CD14-positive monocyte (primary cell): Measurements from ENCODE around the gene CACNB4. TPM values are rescaled to one million over a fixed set of nuclear protein-coding genes. Genes with fewer than 3 reads are reported as not detected.
"Not testable (repeated sequence)": the region's sequence is repeated elsewhere in the genome, so short reads cannot be mapped to it uniquely, and the experiment has no call there.

Experiments used
- DNase-seq, 3 donors: peaks; one replicate each; pipeline ENCODE4 v3.0.0-alpha.2; 2011 to 2022
- H2AFZ ChIP-seq: 2 replicates; pipeline ENCODE4 v1.6.0; 2012; ENCODE audit warnings: mild to moderate bottlenecking, low read depth, low read length, inconsistent platforms; ENCODE audit not compliant: insufficient read depth, poor library complexity, severe bottlenecking
- H3K27ac ChIP-seq, 2 donors: 1 replicate in 1 of 2; 2 replicates in 1 of 2; pipeline ENCODE4 v1.5.1; 2012 to 2013; ENCODE audit warnings: low read length in 2 of 2, control low read depth in 1 of 2, inconsistent platforms in 1 of 2, low read depth in 1 of 2, mild to moderate bottlenecking in 1 of 2
- H3K27me3 ChIP-seq, 2 donors: one replicate each; pipeline versions ENCODE4 v1.6.0 to v1.6.1; 2011 to 2013; ENCODE audit warnings: low read length in 2 of 2; ENCODE audit not compliant: control insufficient read depth in 2 of 2, insufficient read depth in 2 of 2
- H3K36me3 ChIP-seq, 2 donors: replicated peaks in 1 of 2; 1 replicate in 1 of 2; 2 replicates in 1 of 2; pipeline versions ENCODE4 v1.5.1 to v1.6.1; 2012 to 2013; ENCODE audit warnings: low read length in 2 of 2, control low read depth in 1 of 2, inconsistent platforms in 1 of 2, mild to moderate bottlenecking in 1 of 2; ENCODE audit not compliant: insufficient read depth in 2 of 2, control insufficient read depth in 1 of 2
- H3K4me1 ChIP-seq, 2 donors: 1 replicate in 1 of 2; 2 replicates in 1 of 2; pipeline versions ENCODE4 v1.5.1 to v1.6.1; 2012 to 2013; ENCODE audit warnings: low read length in 2 of 2, control low read depth in 1 of 2, inconsistent platforms in 1 of 2, mild to moderate bottlenecking in 1 of 2, moderate library complexity in 1 of 2; ENCODE audit not compliant: insufficient read depth in 2 of 2, control insufficient read depth in 1 of 2
- H3K4me2 ChIP-seq: replicated peaks from 2 replicates; pipeline ENCODE3; 2012; ENCODE audit warnings: low read length, moderate library complexity, mild to moderate bottlenecking; ENCODE audit not compliant: poor library complexity, severe bottlenecking; ENCODE audit errors: extremely low read depth
- H3K4me3 ChIP-seq, 3 experiments: fragments of 200-600 bp in 1 of 3; sonication (generic) in 1 of 3; replicated peaks in 1 of 3; 1 replicate in 2 of 3; 2 replicates in 1 of 3; pipeline ENCODE4 v1.5.1; 2011 to 2013; ENCODE audit warnings: low read length in 3 of 3, mild to moderate bottlenecking in 3 of 3, control low read depth in 2 of 3, low read depth in 2 of 3, inconsistent platforms in 1 of 3, moderate library complexity in 1 of 3
- H3K79me2 ChIP-seq: 2 replicates; pipeline ENCODE4 v1.6.0; 2012; ENCODE audit warnings: mild to moderate bottlenecking, control low read depth, inconsistent platforms, low read length, moderate library complexity; ENCODE audit not compliant: insufficient read depth
- H3K9ac ChIP-seq: 2 replicates; pipeline ENCODE4 v1.6.0; 2017; ENCODE audit warnings: low read length, mild to moderate bottlenecking; ENCODE audit not compliant: insufficient read depth, poor library complexity, severe bottlenecking
- H3K9me3 ChIP-seq, 2 donors: replicated peaks in 1 of 2; 1 replicate in 1 of 2; 2 replicates in 1 of 2; pipeline versions ENCODE4 v1.5.1 to v1.6.1; 2012 to 2013; ENCODE audit warnings: low read length in 2 of 2, control low read depth in 1 of 2; ENCODE audit not compliant: control insufficient read depth in 1 of 2, insufficient read depth in 1 of 2
- H4K20me1 ChIP-seq: 2 replicates; pipeline ENCODE4 v1.6.0; 2012; ENCODE audit warnings: mild to moderate bottlenecking, low read length, control low read depth, moderate library complexity; ENCODE audit not compliant: insufficient read depth
- H3K27ac Mint-ChIP-seq, 7 donors: one replicate each; pipeline ENCODE4 v1.8.0; 2020; ENCODE audit warnings: mild to moderate bottlenecking in 7 of 7, mixed read lengths in 7 of 7, moderate library complexity in 6 of 7, inconsistent platforms in 2 of 7
- H3K27me3 Mint-ChIP-seq, 3 donors: one replicate each; pipeline ENCODE4 v1.8.0; 2021 to 2022; ENCODE audit warnings: low read depth in 3 of 3, mild to moderate bottlenecking in 3 of 3, mixed read lengths in 3 of 3, moderate library complexity in 3 of 3, inconsistent platforms in 1 of 3
- H3K36me3 Mint-ChIP-seq, 2 donors: one replicate each; pipeline ENCODE4 v1.8.0; 2020; ENCODE audit warnings: mixed read lengths in 2 of 2, inconsistent platforms in 1 of 2, mild to moderate bottlenecking in 1 of 2
- H3K4me1 Mint-ChIP-seq: one replicate; pipeline ENCODE4 v1.8.0; 2020; ENCODE audit warnings: mild to moderate bottlenecking, mixed read lengths
- H3K4me3 Mint-ChIP-seq, 2 donors: one replicate each; pipeline ENCODE4 v1.8.0; 2020; ENCODE audit warnings: mild to moderate bottlenecking in 2 of 2, mixed read lengths in 2 of 2, moderate library complexity in 1 of 2
- H3K9me3 Mint-ChIP-seq, 7 donors: one replicate each; pipeline ENCODE4 v1.8.0; 2020 to 2022; ENCODE audit warnings: mixed read lengths in 7 of 7, mild to moderate bottlenecking in 6 of 7, moderate library complexity in 6 of 7, inconsistent platforms in 2 of 7
- WGBS: methylation state at CpG from one replicate; pipeline ENCODE4 v1.1.5; 2013; ENCODE audit warnings: missing lambda C conversion rate; ENCODE audit not compliant: insufficient coverage; 5-methylcytosine and 5-hydroxymethylcytosine counted together
- intact Hi-C, 2 donors: fragments of 100-400 bp; cut with micrococcal nuclease; formaldehyde crosslinking; loops; one replicate each; pipeline versions ENCODE4 v1.15.0 to v1.15.1; 2023
- polyA plus RNA-seq, 3 donors: library from polyadenylated mRNA; depleted of rRNA in 1 of 3; unstranded in 2 of 3; stranded (reverse) in 1 of 3; fragments of 300-500 nt in 2 of 3; fragments of >200 nt in 1 of 3; fragmentation: Illumina TruSeq in 2 of 3; gene quantifications; 1 replicate in 2 of 3; 2 replicates in 1 of 3; pipeline ENCODE4 v1.2.3, GENCODE V29; 2012 to 2021
- TF ChIP-seq, protein P1 (sequence below): fragments of 200-600 bp; IDR thresholded peaks from one replicate; pipeline ENCODE4 v1.8.0; 2022; ENCODE audit warnings: antibody characterized with exemption, mild to moderate bottlenecking

The CACNB4 gene
- polyA plus RNA-seq, 3 donors, result 0.44 to 1.9 (median 1.1) TPM

DNA sequence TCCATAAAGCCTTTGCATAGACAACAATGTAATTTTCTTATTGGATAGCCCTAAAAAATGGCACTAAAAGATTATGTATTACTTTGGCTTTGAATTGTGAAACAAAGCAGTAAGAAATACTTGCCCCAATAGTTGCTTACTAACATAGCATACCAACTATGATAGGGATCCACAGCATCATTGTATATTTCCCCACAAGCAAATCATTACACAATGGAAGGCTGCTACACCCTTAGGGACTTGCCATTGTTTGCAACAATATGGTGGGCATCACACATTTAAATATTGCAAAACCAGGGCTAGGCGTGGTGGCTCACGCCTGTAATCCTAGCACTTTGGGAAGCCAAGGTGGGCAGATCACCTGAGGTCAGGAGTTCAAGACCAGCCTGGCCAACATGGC is 74.4 kb downstream of the CACNB4 start:
- Mint-ChIP-seq H3K27me3 (peaks cover 0 to 4% (median 1%) of the 10 kb centered on the region in 3 donors), H3K9me3 (no peaks in the 10 kb centered on the region), H3K4me1 (peaks cover 5% of the 10 kb centered on the region), H3K4me3 (no peak overlapping the region), H3K27ac (peak overlapping the region in 1 of 7 donors; percentile 61), H3K36me3 (no peaks in the 10 kb centered on the region)
- Histone ChIP-seq H3K4me3 (no peak overlapping the region), H3K79me2 (no peaks in the 10 kb centered on the region), H4K20me1 (no peaks in the 10 kb centered on the region), H2AFZ (no peak overlapping the region), H3K4me1 (no peaks in the 10 kb centered on the region), H3K27ac (no peak overlapping the region), H3K27me3 (no peaks in the 10 kb centered on the region), H3K4me2 (no peak overlapping the region), H3K9me3 (no peaks in the 10 kb centered on the region), H3K36me3 (no peaks in the 10 kb centered on the region), H3K9ac (no peak overlapping the region)
- intact Hi-C loops, result no loop called here
- TF ChIP-seq, protein P1, sequence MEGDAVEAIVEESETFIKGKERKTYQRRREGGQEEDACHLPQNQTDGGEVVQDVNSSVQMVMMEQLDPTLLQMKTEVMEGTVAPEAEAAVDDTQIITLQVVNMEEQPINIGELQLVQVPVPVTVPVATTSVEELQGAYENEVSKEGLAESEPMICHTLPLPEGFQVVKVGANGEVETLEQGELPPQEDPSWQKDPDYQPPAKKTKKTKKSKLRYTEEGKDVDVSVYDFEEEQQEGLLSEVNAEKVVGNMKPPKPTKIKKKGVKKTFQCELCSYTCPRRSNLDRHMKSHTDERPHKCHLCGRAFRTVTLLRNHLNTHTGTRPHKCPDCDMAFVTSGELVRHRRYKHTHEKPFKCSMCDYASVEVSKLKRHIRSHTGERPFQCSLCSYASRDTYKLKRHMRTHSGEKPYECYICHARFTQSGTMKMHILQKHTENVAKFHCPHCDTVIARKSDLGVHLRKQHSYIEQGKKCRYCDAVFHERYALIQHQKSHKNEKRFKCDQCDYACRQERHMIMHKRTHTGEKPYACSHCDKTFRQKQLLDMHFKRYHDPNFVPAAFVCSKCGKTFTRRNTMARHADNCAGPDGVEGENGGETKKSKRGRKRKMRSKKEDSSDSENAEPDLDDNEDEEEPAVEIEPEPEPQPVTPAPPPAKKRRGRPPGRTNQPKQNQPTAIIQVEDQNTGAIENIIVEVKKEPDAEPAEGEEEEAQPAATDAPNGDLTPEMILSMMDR, result no peak
- 84% methylated on average over 2 of the region's 2 CpGs for WGBS
- peak in 1 of 3 donors; percentile 48 for DNase-seq

DNA sequence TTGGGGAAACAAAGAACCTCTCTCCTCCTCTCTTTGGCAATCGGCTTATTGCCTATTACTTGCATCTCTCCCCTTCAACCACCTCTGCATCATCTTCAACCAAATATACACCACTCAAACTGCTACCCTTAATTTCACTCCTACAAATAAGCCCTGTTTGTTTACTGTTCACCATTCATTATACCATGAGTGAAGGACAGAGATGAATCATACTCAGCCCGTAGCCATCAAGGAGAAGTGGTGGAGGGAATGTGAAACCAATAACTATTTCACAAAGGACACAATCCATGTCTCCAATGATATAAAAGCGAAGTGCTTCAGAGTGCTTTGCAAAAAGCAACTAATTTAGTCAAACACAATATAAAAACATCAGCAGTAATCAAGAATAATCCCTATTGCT is 76.8 kb downstream of the CACNB4 start:
- intact Hi-C loops, result no loop called here
- H3K36me3 Mint-ChIP-seq, result no peaks in the 10 kb centered on the region

DNA sequence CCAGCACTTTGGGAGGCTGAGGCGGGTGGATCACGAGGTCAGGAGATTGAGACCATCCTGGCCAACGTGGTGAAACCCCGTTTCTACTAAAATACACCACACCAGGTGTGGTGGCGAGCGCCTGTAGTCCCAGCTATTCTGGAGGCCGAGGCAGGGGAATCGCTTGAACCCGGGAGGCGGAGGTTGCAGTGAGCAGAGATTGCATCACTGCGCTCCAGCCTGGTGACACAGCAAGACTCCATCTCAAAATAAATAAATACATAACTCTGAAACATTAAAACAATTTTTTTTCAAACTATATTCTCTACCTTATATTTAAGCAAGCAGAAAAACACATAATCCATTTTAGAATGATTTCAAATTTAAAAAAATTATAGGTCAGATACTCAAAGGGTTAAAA is 77.8 kb downstream of the CACNB4 start:
- H3K27ac ChIP-seq, H3K4me2 ChIP-seq, DNase-seq, H3K79me2 ChIP-seq, H3K36me3 ChIP-seq, H4K20me1 ChIP-seq, H3K4me1 ChIP-seq, H3K27ac Mint-ChIP-seq, H3K9me3 ChIP-seq, H3K36me3 Mint-ChIP-seq, H3K9me3 Mint-ChIP-seq, H3K27me3 ChIP-seq, H3K4me3 Mint-ChIP-seq, H3K9ac ChIP-seq, H3K27me3 Mint-ChIP-seq, H3K4me3 ChIP-seq, H3K4me1 Mint-ChIP-seq, H2AFZ ChIP-seq, intact Hi-C loops: not testable (repeated sequence)
- WGBS, result 94% methylated on average over 10 of the region's 11 CpGs

More for the DNA sequence above, 76.8 kb downstream of the CACNB4 start:
- TF ChIP-seq, protein P1, result no peak
- no peaks in the 10 kb centered on the region for H3K4me1 ChIP-seq
- no peaks in the 10 kb centered on the region for H3K9me3 ChIP-seq
- Mint-ChIP-seq H3K27ac (no peak overlapping the region), H3K9me3 (no peaks in the 10 kb centered on the region), H3K4me1 (peaks cover 5% of the 10 kb centered on the region), H3K27me3 (peaks cover 0 to 1% (median 0%) of the 10 kb centered on the region in 3 donors), H3K4me3 (no peak overlapping the region)
- H2AFZ ChIP-seq, result no peak overlapping the region
- H3K4me3 ChIP-seq, result no peak overlapping the region
- no peaks in the 10 kb centered on the region for H3K79me2 ChIP-seq
- H3K36me3 ChIP-seq, result no peaks in the 10 kb centered on the region
- H3K27ac ChIP-seq, result no peak overlapping the region
- no peak for DNase-seq
- no peaks in the 10 kb centered on the region for H3K27me3 ChIP-seq
- no peaks in the 10 kb centered on the region for H4K20me1 ChIP-seq
- no peak overlapping the region for H3K4me2 ChIP-seq
- H3K9ac ChIP-seq, result no peak overlapping the region
- 88% methylated on average over 1 of the region's 3 CpGs for WGBS
